H1 (cell line): ENCODE measurements around the gene ADAM12. TPM values are rescaled to one million over a fixed set of nuclear protein-coding genes. Genes with fewer than 3 reads are reported as not detected.

ENCODE experiments used
- CTCF ChIA-PET: fragments of 300-600 bp; sonication (Branson Sonifier 250); formaldehyde crosslinking; loops from one replicate; lab custom pipeline; 2021; ENCODE audit not compliant: partially characterized antibody; lab: Charles Lee
- POLR2A ChIA-PET: fragments of 300-600 bp; sonication (Branson Sonifier 250); formaldehyde crosslinking; loops from one replicate; lab custom pipeline; 2021; ENCODE audit warnings: inconsistent platforms; ENCODE audit not compliant: partially characterized antibody; lab: Charles Lee
- DNase-seq, 2 experiments: peaks; one replicate each; pipeline versions ENCODE4 v3.0.0 to v3.0.0-alpha.2; 2010 to 2022; ENCODE audit warnings: low spot score in 2 of 2, low read depth in 1 of 2, mixed read lengths in 1 of 2
- FAIRE-seq: peaks from 2 replicates; lab custom pipeline; 2011; peaks lifted over from hg19 to GRCh38; lab: Jason Lieb, UNC
- H2AFZ ChIP-seq: 2 replicates; pipeline ENCODE4 v1.8.1; 2012; ENCODE audit warnings: low read length, inconsistent platforms
- H2AK5ac ChIP-seq: 2 replicates; pipeline ENCODE4 v1.6.1; 2013; ENCODE audit warnings: low read depth, low read length
- H2BK120ac ChIP-seq: replicated peaks from 2 replicates; pipeline ENCODE3; 2013; ENCODE audit warnings: low read depth, low read length, inconsistent platforms
- H2BK12ac ChIP-seq: 2 replicates; pipeline ENCODE4 v1.6.1; 2013; ENCODE audit warnings: low read depth, low read length
- H2BK15ac ChIP-seq: 2 replicates; pipeline ENCODE4 v1.6.1; 2013; ENCODE audit warnings: low read length
- H2BK20ac ChIP-seq: 2 replicates; pipeline ENCODE4 v1.6.1; 2013; ENCODE audit warnings: low read length
- H2BK5ac ChIP-seq: 2 replicates; pipeline ENCODE4 v1.6.1; 2013; ENCODE audit warnings: low read depth, low read length
- H3K14ac ChIP-seq: 2 replicates; pipeline ENCODE4 v1.6.1; 2013; ENCODE audit warnings: inconsistent platforms; ENCODE audit not compliant: insufficient read length
- H3K18ac ChIP-seq: 2 replicates; pipeline ENCODE4 v1.6.1; 2013; ENCODE audit warnings: low read length; ENCODE audit errors: extremely low read depth
- H3K23ac ChIP-seq: 2 replicates; pipeline ENCODE4 v1.6.1; 2013; ENCODE audit warnings: inconsistent platforms; ENCODE audit not compliant: insufficient read length
- H3K23me2 ChIP-seq: 2 replicates; pipeline ENCODE4 v1.6.1; 2013; ENCODE audit warnings: low read depth, low read length
- H3K27ac ChIP-seq: 2 replicates; pipeline ENCODE4 v1.6.1; 2011; ENCODE audit warnings: low read depth, low read length, inconsistent platforms
- H3K27me3 ChIP-seq, 4 experiments: replicated peaks in 1 of 4; 1 replicate in 1 of 4; 2 replicates in 3 of 4; pipeline versions ENCODE4 v1.6.1 to v1.8.1; 2011 to 2013; ENCODE audit warnings: low read length in 3 of 4, mild to moderate bottlenecking in 3 of 4, inconsistent platforms in 2 of 4, mixed read lengths in 2 of 4, moderate library complexity in 1 of 4; ENCODE audit not compliant: control insufficient read depth in 3 of 4, insufficient read depth in 3 of 4; ENCODE audit errors: extremely low read depth in 1 of 4
- H3K36me3 ChIP-seq, 4 experiments: 2 replicates each; pipeline versions ENCODE4 v1.6.1 to v1.8.1; 2011 to 2013; ENCODE audit warnings: mild to moderate bottlenecking in 4 of 4, low read length in 3 of 4, moderate library complexity in 2 of 4, control low read depth in 1 of 4, inconsistent platforms in 1 of 4; ENCODE audit not compliant: insufficient read depth in 4 of 4, control insufficient read depth in 2 of 4
- H3K4ac ChIP-seq: replicated peaks from 2 replicates; pipeline ENCODE3; 2013; ENCODE audit warnings: low read length, low read depth, mixed read lengths, inconsistent platforms; ENCODE audit not compliant: insufficient read length
- H3K4me1 ChIP-seq, 4 experiments: replicated peaks in 1 of 4; 1 replicate in 1 of 4; 2 replicates in 3 of 4; pipeline versions ENCODE4 v1.6.1 to v1.8.1; 2011 to 2013; ENCODE audit warnings: low read length in 3 of 4, inconsistent platforms in 2 of 4, mixed read lengths in 1 of 4; ENCODE audit not compliant: insufficient read depth in 4 of 4, control insufficient read depth in 3 of 4
- H3K4me2 ChIP-seq, 2 experiments: 2 replicates each; pipeline versions ENCODE4 v1.6.1 to v1.8.1; 2011 to 2013; ENCODE audit warnings: low read depth in 2 of 2, low read length in 2 of 2, control low read depth in 1 of 2, inconsistent platforms in 1 of 2, mild to moderate bottlenecking in 1 of 2; ENCODE audit not compliant: insufficient read depth in 1 of 2
- H3K4me3 ChIP-seq, 4 experiments: fragments of 200-600, 300-600 bp in 1 of 4; sonication (generic), shearing (Covaris generic), sonication (Bioruptor Twin) in 1 of 4; 2 replicates each; pipeline versions ENCODE4 v1.5.1 to v1.8.1; 2011 to 2016; ENCODE audit warnings: low read length in 4 of 4, low read depth in 3 of 4, control low read depth in 2 of 4, inconsistent platforms in 2 of 4, mild to moderate bottlenecking in 2 of 4, mixed read lengths in 1 of 4, moderate library complexity in 1 of 4; ENCODE audit not compliant: insufficient read depth in 2 of 4; ENCODE audit errors: extremely low read depth in 1 of 4
- H3K56ac ChIP-seq: replicated peaks from 2 replicates; pipeline ENCODE3; 2013; ENCODE audit warnings: low read depth, mild to moderate bottlenecking, mixed read lengths, low read length, inconsistent platforms; ENCODE audit not compliant: insufficient read length
- H3K79me1 ChIP-seq: 2 replicates; pipeline ENCODE4 v1.6.1; 2013; ENCODE audit warnings: low read depth, low read length, control low read depth
- H3K79me2 ChIP-seq, 2 experiments: 2 replicates each; pipeline versions ENCODE4 v1.6.1 to v1.8.1; 2012 to 2013; ENCODE audit warnings: low read length in 2 of 2, mild to moderate bottlenecking in 2 of 2, inconsistent platforms in 1 of 2; ENCODE audit not compliant: insufficient read depth in 2 of 2, control insufficient read depth in 1 of 2
- H3K9ac ChIP-seq, 4 experiments: replicated peaks in 1 of 4; 1 replicate in 1 of 4; 2 replicates in 3 of 4; pipeline versions ENCODE4 v1.6.1 to v1.8.1; 2011 to 2013; ENCODE audit warnings: low read depth in 3 of 4, low read length in 3 of 4, control low read depth in 2 of 4, mild to moderate bottlenecking in 2 of 4, moderate library complexity in 2 of 4, inconsistent platforms in 1 of 4; ENCODE audit errors: extremely low read depth in 1 of 4
- H3K9me3 ChIP-seq, 2 experiments: 2 replicates each; pipeline versions ENCODE4 v1.6.1 to v1.8.1; 2012 to 2013; ENCODE audit warnings: mild to moderate bottlenecking in 2 of 2, moderate library complexity in 2 of 2, control low read depth in 1 of 2, inconsistent platforms in 1 of 2, low read depth in 1 of 2, low read length in 1 of 2, mixed read lengths in 1 of 2; ENCODE audit not compliant: insufficient read depth in 2 of 2
- H4K20me1 ChIP-seq, 2 experiments: replicated peaks in 1 of 2; 2 replicates each; pipeline versions ENCODE3 to v1.8.1; 2011 to 2013; ENCODE audit warnings: inconsistent platforms in 2 of 2, low read length in 2 of 2, mild to moderate bottlenecking in 1 of 2; ENCODE audit not compliant: insufficient read depth in 2 of 2, control insufficient read depth in 1 of 2
- H4K5ac ChIP-seq: 2 replicates; pipeline ENCODE4 v1.6.1; 2013; ENCODE audit warnings: low read length, low read depth, mixed read lengths, inconsistent platforms; ENCODE audit not compliant: insufficient read length
- H4K8ac ChIP-seq: 2 replicates; pipeline ENCODE4 v1.8.0; 2013; ENCODE audit warnings: mild to moderate bottlenecking, moderate library complexity, low read length, inconsistent platforms; ENCODE audit not compliant: insufficient read depth; ENCODE audit errors: extremely low read depth
- H4K91ac ChIP-seq: replicated peaks from 2 replicates; pipeline ENCODE3; 2013; ENCODE audit warnings: low read length, mixed read lengths, inconsistent platforms; ENCODE audit not compliant: insufficient read length
- MAFK ChIP-seq: IDR thresholded peaks from 2 replicates; pipeline ENCODE4 v1.6.1; 2012; ENCODE audit warnings: low read depth, mild to moderate bottlenecking, improper control_type of control experiment, low read length
- RBBP5 ChIP-seq: IDR thresholded peaks from 2 replicates; pipeline ENCODE4 v1.7.1; 2012; ENCODE audit warnings: low read depth, mild to moderate bottlenecking, inconsistent platforms, low read length, moderate library complexity, borderline replicate concordance
- WGBS, 2 experiments: shearing (Covaris generic) in 1 of 2; methylation state at CpG; one replicate each; pipeline versions ENCODE4 v1.1.6 to v1.1.7; 2013 to 2015; ENCODE audit warnings: low lambda C conversion rate in 2 of 2, mixed read lengths in 2 of 2, inconsistent platforms in 1 of 2, low coverage in 1 of 2, missing lambda C conversion rate in 1 of 2; ENCODE audit not compliant: insufficient replicate concordance in 2 of 2, insufficient coverage in 1 of 2, insufficient read length in 1 of 2; ENCODE audit errors: extremely low coverage in 1 of 2, missing lambda C conversion rate in 1 of 2; 5-methylcytosine and 5-hydroxymethylcytosine counted together
- polyA plus RNA-seq, 7 experiments: library from polyadenylated mRNA; depleted of rRNA in 3 of 7; stranded (reverse) in 5 of 7; unstranded in 2 of 7; fragments of >200 nt in 5 of 7; fragments of 200-250 nt in 2 of 7; gene quantifications; 1 replicate in 5 of 7; 2 replicates in 1 of 7; 4 replicates in 1 of 7; pipeline versions ENCODE4 v1.2.1 to v1.2.3, GENCODE V29; 2011 to 2013; ENCODE audit warnings: missing spikeins in 2 of 7, mixed read lengths in 2 of 7
- total RNA-seq: library from RNA; stranded (reverse); fragmentation: NEBNext Ultra II Directional; extraction: Animal tissue kit (Norgen Biotek cat#: 25700); gene quantifications from 2 replicates; pipeline ENCODE4 v1.2.1, GENCODE V29; 2021

Gene ADAM12
- total and polyA plus RNA-seq, 2 of the 8 experiments (the other 6 are each of a cell fraction or from before 2014, with no cell fraction given) = 0.07 to 0.17 TPM

- no peaks in the 10 kb centered on the region for H3K27me3 ChIP-seq
- H2BK120ac ChIP-seq = no peak overlapping the region
- 78% methylated on average over 14 of the region's 14 CpGs; no CpG with 5 or more reads in 1 of the 2 experiments for WGBS, 2 experiments
- no peak overlapping the region for H3K14ac ChIP-seq
- no peaks in the 10 kb centered on the region for H3K79me2 ChIP-seq
- peaks cover 5 to 22% (median 16%) of the 10 kb centered on the region in 4 experiments; a peak in 5 of 7 replicates for H3K4me1 ChIP-seq
- H2BK20ac ChIP-seq = peak overlapping the region; percentile 29; the same call in 1 of the 2 replicates
- no peak for FAIRE-seq
- H2AK5ac ChIP-seq = no peak overlapping the region
- H3K27ac ChIP-seq = no peak overlapping the region
- H3K79me1 ChIP-seq = no peaks in the 10 kb centered on the region
- H4K8ac ChIP-seq = no peak overlapping the region
- H2AFZ ChIP-seq = peak overlapping the region; percentile 75
- no peak overlapping the region for H4K5ac ChIP-seq
- peak overlapping the region; percentile 60 for H3K18ac ChIP-seq
- peak overlapping the region; percentile 23 for H4K91ac ChIP-seq
- no peaks in the 10 kb centered on the region for H4K20me1 ChIP-seq
- no peak overlapping the region for H3K4me3 ChIP-seq
- H3K9ac ChIP-seq = no peak overlapping the region
- H3K36me3 ChIP-seq = no peaks in the 10 kb centered on the region
- no peaks in the 10 kb centered on the region for H3K23me2 ChIP-seq
- DNase-seq = no peak
- H2BK12ac ChIP-seq = peak overlapping the region; percentile 64
- peak overlapping the region; percentile 4 for H3K4ac ChIP-seq
- H3K56ac ChIP-seq = no peak overlapping the region
- H2BK5ac ChIP-seq = peak overlapping the region; percentile 48
- CTCF ChIA-PET = interaction anchor here (0.6 to 0.8 kb wide), 3 partner anchors 16 to 303 kb away, joined by 3 to 4 read pairs (median 3); no protein-coding TSS in a partner anchor
- H3K9me3 ChIP-seq = no peaks in the 10 kb centered on the region
- H3K4me2 ChIP-seq = no peak overlapping the region; a peak in 1 of 4 replicates
- POLR2A ChIA-PET = no interaction called here
- 0 out of 2 replicates have a peak overlapping the region, but pooled peaks have one; percentile 22 for H2BK15ac ChIP-seq
- TF ChIP-seq MAFK (0 out of 2 replicates have a peak, but pooled peaks have one; percentile 45), RBBP5 (no peak)
- TF ChIP-seq, all 59 proteins: peak for 1
- no peak overlapping the region for H3K23ac ChIP-seq
Observed at GRCh38 chr10:126175641-126176262, 212.5 kb downstream of the ADAM12 start.
